HG03097 (cell line): ENCODE results near the gene FBXL16.
"Not testable (repeated sequence)": the region's sequence is repeated elsewhere in the genome, so short reads cannot be mapped to it uniquely, and the experiment has no call there.

Experiments used
- ATAC-seq: cut with Tn5 transposase; IDR thresholded peaks from one replicate; pipeline ENCODE4 v1.9.1; 2021; ENCODE audit not compliant: unreplicated experiment, low FRiP score

The FBXL16 gene, protein sequence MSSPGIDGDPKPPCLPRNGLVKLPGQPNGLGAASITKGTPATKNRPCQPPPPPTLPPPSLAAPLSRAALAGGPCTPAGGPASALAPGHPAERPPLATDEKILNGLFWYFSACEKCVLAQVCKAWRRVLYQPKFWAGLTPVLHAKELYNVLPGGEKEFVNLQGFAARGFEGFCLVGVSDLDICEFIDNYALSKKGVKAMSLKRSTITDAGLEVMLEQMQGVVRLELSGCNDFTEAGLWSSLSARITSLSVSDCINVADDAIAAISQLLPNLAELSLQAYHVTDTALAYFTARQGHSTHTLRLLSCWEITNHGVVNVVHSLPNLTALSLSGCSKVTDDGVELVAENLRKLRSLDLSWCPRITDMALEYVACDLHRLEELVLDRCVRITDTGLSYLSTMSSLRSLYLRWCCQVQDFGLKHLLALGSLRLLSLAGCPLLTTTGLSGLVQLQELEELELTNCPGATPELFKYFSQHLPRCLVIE

DNA sequence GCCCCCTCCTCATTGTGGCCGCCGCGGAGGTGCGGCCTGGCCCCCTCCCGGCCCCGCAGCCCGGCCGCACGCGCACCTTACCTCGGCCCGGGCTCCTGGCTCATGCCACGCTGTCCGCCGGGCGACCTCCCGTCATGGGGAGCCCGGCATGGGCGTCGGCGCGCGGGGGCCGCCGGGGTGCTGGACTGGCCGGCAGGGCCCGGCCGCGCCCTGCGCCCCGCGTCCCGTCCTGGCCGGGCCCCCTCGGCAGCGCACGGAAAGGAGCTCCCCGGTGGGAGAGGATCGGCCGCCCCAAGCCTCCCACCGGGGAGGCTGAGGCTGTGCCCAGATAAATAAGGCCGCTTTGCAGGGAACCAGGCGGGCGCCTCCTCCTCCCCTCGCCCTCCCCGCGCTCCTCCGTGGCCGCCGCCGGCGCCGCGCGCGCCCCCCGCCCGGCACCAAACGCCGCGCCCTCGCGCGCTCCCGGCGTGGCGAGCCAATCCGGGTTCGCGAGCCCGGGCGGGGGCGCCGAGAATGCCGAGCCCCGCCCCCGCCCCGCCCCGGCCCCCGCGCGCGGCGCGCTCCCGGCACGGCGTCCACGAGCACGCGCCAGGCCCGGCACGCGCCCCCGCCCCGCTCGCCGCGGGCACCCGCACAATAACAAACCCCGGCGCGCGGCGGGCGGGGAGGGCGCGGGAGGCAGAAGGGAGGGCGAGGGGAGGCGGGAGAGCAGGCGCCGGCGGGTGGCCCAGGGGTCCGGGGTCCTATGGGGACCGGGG is at the start of gene FBXL16:
TSS of gene FBXL16 (minus strand) at position 371 of the 758 bp plus-strand sequence. CDS start 8,396 bp downstream, outside the sequence.
- no peak for ATAC-seq

DNA sequence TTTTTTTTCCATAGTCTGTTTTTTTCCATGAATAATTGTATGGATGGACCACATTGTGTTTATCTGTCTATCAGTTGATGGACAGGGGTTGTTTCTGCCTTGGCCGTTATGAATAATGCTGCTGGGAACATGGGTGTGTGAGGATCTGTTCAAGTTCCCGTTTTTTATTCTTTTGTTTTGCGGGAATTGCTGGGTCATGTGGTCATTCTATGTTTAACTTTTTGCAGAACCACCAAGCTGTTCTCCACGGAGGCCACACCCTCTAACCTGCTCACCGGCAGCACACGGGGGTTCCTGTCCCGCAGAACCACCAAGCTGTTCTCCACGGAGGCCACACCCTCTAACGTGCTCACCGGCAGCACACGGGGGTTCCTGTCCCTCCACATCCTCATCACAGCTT is 49.1 kb upstream of the FBXL16 start:
- ATAC-seq: no peak

DNA sequence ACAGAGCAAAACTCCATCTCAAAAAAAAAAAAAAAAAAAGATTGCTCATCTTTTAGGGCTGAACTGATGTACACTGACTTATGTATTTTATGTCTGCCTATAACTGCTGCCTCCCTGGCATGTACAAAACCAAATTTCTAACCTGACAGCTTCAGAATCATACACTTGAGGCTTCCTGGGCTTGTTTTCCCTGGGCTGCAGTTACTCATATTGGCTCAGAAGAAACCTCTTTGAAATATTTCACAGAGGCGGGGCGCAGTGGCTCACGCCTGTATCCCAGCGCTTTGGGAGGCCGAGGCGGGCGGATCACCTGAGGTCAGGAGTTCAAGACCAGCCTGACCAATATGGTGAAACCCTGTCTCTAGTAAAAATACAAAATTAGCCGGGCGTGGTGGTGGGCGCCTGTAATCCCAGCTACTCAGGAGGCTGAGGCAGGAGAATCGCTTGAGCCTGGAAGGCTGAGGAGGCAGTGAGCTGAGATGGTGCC is 48.6 kb upstream of the FBXL16 start:
- ATAC-seq: not testable (repeated sequence)

DNA sequence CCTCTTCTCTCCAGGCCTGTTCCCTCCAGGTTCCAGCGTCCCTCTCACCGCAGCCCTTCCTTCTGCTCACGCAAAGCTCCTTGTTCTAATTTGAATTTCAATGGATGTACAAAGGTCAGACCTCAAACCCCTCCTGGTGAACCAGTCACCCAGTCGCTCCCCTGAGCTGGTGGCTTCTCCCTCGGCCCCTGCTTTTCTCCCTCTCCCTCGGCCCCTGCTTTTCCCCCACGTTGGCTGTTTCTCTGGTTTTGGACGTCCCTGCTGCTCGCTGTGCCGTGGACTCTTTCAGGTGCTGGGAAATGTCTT is 46.4 kb upstream of the FBXL16 start:
- ATAC-seq: no peak

DNA sequence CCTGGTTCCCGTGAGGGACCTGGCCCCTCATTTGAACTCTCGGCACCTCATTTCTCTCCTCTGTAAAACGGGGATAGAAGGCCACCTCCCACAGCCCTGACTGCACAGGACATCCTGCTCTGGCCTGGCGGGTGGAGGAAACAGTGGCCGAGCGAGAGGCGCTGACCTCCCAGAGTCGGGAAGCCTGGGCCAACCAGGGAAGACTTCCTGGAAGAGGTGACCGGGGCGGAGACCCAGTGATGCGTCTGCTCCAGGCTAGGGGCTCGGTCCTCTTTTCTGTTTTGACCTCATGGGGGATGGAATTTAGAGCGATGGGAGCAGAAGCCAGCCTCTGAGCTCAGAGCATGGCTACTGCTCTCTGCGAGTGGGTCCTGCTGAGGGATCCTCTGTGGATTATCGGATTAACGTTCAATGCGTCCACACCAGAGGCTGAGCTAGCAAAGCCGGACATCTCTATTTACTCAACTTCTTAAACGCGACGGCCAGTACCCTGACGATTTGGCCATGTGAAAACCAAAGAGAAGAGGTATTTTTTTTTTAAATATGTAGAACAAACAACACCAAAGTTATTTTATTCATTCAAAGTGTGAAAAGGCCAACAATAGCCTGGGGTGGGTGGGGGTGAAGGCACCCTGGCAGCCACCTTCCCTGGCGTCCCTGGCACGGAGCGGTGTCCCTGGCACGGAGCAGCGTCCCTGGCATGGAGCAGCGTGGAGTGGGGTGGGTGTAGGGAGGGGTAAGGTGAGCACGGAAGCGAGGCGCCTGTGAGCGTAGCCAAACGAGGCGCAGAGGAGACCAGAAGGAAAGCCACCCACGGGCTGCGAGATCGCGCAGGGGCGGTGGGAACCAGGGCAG is 45.8 kb upstream of the FBXL16 start:
- no peak for ATAC-seq

DNA sequence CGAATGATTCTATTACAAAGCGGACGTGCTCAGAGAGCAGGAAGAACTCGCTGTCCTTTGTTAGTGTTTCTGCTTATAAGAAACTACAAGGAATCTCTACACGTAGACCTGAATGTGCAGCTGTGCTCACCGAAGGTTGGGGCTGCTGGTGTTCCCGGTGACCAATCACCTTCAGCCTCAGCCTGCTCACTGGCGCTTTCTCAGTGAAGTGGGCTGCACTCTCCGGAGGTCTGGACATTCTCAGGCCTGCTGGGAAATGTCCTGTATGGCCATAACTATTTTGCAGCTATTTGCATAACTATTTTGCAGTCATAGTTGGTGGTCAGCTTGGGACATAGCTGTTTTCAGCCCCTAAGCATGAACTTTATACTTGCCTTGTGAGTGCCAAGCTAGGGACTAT is 44.9 kb upstream of the FBXL16 start:
- no peak for ATAC-seq

DNA sequence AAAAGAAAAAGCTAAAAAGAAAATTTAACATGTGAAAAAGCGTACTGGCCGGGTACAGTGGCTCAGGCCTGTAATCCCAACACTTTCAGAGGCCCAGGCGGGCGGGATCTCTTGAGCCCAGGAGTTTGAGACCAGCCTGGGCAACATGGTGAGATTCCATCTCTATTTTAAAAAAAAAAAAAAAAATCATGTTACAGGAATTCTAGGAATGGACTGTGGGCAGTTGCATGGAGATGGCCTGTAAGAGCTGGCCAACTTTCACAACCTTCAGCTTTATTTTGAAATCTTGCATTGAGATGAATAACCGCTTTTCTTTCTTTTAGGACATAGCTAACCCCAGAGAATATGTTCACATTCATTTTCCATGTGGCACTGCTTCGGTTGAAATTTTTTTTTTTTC is 43.4 kb upstream of the FBXL16 start:
- no peak for ATAC-seq

DNA sequence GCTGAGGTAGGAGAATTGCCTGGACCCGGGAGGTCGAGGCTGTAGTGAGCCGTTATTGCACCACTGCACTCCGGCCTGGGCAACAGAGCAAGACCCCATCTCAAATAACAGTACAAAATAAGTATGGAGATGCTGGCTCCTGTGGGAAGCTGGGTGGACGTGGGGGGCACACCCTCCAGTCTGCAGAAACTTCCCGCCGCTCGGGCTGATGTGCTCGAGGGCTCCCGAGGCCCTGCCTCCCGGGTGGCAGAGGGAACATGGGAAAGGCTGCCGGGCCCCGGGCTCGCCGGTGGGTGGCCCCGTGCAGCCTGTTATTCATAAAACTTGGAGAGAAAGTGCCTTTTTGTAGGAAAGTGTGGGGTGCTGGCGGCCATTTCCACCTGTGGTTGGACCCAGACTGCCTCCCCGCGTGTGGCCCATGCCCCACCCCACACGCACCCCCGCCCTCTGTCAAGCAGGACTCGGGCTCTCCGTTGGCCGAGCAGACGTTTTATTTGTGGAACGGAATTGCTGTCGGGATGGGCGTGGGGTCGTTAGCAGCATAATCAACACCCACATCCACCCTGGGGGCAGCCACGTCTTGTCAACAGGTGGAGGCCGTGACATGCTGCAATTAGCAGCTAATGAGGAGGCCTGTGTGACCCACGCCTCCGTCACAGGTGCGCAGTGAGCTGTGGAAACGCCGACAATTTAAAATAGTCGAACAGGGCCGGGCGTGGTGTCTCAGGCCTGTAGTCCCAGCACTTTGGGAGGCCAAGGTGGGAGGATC is 42.6 kb upstream of the FBXL16 start:
- no peak for ATAC-seq

DNA sequence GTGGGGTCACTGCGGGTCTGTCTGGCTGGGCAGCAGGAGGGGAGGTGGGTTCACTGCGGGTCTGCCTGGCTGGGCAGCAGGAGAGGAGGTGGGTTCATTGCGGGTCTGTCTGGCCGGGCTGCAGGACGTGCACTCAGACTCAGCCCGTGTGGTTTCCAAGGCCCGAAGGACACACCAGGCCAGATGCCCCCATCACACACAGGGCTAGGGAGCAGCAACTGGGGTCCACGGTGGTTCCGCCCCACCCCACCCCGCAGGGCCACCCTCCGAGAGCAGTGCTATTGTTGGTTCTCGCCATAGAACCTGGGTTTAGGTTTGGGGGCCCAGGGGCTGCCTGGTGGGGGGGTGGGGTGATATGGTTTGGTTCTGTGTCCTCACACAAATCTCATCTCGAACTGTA is 41.0 kb upstream of the FBXL16 start:
- ATAC-seq: no peak

DNA sequence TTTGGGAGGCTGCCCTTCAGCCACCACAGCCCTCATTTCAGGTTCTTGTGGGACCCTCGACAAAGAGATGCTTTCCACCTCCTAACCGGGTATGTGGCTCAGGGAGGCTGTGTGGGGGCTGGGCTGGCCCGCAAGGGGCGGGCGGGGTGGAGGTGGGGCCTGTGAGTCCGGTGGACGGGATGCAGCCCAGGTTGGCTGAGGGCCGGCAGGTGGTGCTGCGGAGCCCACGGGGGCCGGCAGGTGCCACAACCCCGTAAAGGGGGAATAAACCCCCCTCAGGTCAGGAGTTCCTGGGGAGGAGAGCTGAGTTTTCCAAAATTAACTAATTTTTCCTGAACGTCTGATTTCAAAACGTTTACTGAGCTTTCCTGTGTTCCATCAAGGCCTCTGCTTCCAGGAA is 40.1 kb upstream of the FBXL16 start:
- no peak for ATAC-seq

DNA sequence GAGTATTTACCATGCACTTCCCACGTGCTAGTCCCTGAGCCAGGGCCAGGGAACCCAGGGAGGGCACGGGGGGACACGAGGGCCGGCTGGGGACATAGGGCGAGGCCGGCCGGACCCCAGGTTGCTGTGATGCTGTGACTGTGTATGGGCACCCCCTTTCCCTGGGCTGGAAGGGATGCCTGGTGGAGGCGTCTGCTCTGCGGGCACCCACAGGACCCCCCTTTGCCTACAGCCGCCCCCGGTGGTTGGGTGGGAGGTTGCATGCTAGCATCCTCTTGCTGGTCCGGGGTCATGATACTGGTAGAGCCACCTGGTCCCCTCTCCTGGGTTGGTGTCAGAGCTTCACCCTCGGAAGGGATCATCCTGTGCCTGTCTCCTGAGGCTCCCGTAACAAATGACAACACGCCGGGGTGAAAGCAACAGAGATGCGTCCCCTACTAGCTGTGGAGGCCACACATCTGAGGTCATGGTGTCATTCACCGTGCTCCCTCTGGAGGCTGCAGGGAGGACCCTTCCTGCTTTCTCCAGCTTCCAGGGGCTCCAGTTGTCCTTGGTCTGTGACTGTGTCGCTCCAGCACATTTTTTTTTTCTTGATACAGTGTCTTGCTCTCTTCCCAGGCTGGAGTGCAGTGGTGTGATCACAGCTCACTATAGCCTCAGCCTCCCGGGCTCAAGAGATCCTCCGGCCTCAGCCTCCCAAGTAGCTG is 38.3 kb upstream of the FBXL16 start:
- no peak for ATAC-seq

DNA sequence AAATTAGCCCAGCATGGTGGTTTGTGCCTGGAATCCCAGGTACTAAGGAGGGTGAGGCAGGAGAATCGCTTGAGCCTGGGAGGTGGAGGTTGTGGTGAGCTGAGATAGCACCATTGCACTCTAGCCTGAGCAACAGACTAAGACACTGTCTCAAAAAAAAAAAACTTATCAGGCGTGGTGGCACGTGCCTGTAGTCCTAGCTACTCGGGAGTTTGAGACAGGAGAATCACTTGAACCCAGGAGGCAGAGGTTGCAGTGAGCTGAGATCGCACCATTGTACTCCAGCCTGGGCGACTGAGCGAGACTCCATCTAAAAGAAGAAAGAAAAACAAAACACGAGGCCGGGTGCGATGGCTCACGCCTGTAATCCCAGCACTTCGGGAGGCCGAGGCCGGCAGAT is 37.3 kb upstream of the FBXL16 start:
- not testable (repeated sequence) for ATAC-seq

DNA sequence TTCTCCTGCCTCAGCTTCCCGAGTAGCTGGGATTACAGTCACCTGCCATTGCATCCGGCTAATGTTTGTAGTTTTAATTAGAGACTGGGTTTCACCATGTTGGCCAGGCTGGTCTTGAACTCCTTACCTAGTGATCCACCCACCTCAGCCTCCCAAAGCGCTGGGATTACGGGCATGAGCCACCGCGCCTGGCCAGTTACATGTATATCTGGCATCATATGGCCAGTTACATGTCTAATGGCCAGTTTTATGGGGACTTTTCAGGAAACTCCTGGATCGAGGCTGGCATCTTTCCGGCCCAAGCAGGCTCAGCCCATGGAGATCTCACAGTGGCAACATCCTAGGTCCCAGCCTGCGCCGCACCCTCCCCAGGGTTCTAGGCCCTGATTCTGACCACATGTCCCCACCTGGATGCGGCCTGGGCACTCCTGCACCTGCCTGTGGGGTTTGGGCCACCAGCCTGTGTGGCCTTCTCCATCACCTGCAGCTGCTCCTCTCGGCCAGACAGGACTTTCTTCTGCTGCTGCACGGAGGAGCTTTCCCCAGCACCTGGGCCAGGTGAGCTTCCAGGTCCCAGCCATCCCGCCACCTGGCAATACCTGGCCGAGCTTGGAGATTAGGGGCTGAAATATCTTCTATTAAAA is 36.5 kb upstream of the FBXL16 start:
- no peak for ATAC-seq

DNA sequence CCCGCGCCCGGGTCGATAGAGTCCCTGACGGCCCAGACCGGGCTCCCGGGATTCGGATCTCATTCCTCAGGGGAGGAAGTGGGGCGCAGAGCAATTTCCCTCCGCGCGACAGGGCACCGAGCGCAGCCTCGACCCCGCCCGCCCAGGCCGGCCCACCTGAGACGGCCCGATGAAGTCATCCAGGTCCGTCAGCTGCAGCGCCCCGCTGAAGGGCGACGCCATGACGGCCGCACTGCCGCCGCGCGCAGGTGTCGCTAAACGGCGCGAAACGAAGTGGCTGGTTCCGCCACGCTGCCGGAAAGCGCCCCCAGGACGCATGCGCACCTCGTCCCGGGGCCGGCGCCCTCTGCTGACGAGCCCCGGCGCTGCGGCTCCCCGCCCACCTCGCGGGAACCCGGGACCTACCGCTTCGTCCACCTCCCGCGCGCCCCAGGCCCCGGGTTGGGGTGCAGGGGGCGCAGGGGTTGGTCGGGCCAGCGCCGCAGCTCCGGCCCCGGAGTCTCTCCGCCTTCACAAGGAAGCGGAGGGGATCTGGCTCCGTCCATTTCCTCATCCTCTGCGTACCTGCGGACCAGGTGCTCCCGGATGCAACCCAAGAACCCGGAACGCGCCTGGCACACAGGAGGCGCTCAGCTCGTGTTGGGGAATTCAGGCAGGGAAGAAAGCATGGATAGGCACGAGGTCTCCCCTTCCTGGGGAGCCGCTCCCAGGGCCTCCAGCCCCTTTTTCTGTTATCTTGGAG is 35.3 kb upstream of the FBXL16 start, which contains the start of gene CIAO3:
TSS of gene CIAO3 (minus strand) at position 234 of the 742 bp plus-strand sequence. CDS start at position 222, 12 bp downstream.
- peak; percentile 80 for ATAC-seq

DNA sequence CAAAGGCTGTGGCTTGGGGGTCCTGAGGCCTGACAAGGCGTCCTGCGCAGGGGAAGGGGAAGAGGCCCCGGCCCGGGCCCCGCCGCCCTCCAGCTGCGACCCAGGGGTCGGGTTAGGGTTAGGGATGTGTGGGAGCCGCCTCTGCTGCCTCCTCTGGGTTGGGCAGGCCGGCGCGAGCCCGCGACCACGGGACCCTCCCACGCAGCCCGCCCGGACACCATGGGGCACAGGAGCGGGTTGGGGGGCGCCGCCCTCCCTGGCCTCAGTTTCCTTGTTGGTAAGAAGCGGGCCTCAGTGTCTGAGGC is 34.8 kb upstream of the FBXL16 start:
- ATAC-seq: peak; percentile 15

DNA sequence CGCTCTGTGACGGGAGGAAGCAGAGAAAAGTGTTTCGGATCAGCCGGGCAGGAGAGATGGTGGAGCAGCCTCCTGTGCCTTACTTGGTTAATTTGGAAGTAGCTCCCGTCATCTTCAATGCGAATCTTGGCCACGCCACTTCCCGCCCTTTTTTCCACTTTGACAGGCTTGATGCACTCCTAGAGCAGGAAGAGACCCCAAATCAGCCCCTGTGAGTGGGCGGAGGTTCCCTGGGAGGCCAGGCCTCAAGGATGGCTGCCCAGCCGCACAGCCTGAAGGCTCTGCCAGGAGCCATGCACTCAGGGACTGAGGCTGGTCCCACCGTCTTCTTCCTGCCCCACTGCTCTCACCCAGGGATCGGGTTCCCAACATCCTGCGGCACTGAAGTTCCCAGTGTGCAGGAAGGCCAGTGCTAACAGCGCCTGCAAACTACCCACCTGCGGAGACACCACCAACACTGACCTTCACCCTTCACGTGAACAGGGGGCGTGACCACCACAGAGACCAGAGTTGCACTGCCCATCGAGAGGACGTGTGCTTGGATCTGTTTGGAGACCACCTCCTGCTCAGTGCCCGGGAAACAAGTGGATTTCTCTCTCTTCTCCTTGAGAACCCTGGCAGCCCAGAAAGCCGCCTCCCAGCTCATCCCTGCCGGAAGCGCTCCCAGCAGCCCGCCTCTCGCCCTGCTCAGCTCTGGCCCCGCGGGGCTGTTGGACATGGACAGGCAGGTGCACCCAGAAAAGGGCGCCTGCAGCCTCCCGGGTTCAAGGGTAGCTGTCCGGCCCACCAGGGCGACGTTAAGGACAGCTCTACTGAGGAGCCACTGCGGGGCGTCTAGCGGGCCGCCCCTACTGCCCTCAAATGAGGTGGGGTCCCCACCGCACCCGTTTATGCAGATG is 34.2 kb upstream of the FBXL16 start:
- ATAC-seq: no peak

DNA sequence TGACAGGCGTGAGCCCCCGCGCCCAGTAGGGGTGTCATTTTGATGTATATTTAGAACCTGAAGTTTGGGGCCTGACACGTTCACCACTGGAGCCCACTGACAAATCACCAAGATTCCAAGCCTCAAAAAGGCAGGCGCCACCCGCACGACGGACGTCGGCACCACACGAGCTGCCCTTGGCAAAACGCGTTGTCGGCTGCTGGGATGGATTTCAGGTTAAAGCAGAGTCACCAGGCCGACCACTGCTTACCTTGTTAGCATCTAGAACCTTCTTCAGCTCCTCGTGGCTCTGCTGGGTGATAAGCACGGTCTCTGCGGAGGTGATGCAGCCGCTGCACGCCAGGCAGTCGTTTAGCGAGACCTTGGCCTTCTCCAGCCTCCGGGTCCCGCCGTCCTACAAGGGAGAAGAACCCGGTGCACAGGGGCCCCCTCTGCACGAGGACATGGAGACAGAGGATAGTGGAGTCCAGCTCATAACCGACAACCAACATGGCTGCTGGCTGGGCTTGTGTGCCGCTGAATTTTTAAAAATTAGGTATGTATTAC is 31.4 kb upstream of the FBXL16 start:
- ATAC-seq: no peak
